ENCODE data around the gene MAPK12. TPM values are rescaled to one million over a fixed set of nuclear protein-coding genes. Genes with fewer than 3 reads are reported as not detected.

The MAPK12 gene
- polyA plus RNA-seq, 1 donor from 2014 or later: 36.7 TPM

- Histone ChIP-seq H3K27ac (ENCODE audit: low read length) (no peak overlapping the region), H3F3A (ENCODE audit: insufficient read depth, low read length, poor library complexity, severe bottlenecking) (no peaks in the 10 kb centered on the region), H3K27me3 (ENCODE audit: insufficient read depth, low read depth, low read length) (no peaks in the 10 kb centered on the region), H3K9ac (ENCODE audit: low read length) (no peak overlapping the region), H4K20me1 (ENCODE audit: insufficient read depth) (peaks cover 3% of the 10 kb centered on the region), H3K9me3 (ENCODE audit: low read length) (no peaks in the 10 kb centered on the region), H3K9me2 (ENCODE audit: insufficient read depth, low read length) (no peaks in the 10 kb centered on the region), H3K4me2 (ENCODE audit: low read length) (no peak overlapping the region), H3K4me3 (ENCODE audit: low read length) (no peak overlapping the region), H2AFZ (ENCODE audit: low read depth, low read length) (no peak overlapping the region), H3K79me2 (replicated peaks; ENCODE audit: insufficient read depth, low read length) (peaks cover 20% of the 10 kb centered on the region), H3K36me3 (ENCODE audit: insufficient read depth, low read length) (peaks cover 11% of the 10 kb centered on the region)
- TF ChIP-seq, protein P1, sequence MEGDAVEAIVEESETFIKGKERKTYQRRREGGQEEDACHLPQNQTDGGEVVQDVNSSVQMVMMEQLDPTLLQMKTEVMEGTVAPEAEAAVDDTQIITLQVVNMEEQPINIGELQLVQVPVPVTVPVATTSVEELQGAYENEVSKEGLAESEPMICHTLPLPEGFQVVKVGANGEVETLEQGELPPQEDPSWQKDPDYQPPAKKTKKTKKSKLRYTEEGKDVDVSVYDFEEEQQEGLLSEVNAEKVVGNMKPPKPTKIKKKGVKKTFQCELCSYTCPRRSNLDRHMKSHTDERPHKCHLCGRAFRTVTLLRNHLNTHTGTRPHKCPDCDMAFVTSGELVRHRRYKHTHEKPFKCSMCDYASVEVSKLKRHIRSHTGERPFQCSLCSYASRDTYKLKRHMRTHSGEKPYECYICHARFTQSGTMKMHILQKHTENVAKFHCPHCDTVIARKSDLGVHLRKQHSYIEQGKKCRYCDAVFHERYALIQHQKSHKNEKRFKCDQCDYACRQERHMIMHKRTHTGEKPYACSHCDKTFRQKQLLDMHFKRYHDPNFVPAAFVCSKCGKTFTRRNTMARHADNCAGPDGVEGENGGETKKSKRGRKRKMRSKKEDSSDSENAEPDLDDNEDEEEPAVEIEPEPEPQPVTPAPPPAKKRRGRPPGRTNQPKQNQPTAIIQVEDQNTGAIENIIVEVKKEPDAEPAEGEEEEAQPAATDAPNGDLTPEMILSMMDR (IDR thresholded peaks at IDR 0.05; ENCODE audit: poor library complexity, severe bottlenecking): no peak
- TF ChIP-seq TAF1 (IDR thresholded peaks at IDR 0.05; ENCODE audit: low read depth) (no peak), MXI1 (conservative IDR thresholded peaks at IDR 0.05; ENCODE audit: poor library complexity, severe bottlenecking) (no peak), EP300 (conservative IDR thresholded peaks at IDR 0.05; ENCODE audit: poor library complexity, severe bottlenecking) (no peak), POLR2AphosphoS5 (IDR thresholded peaks at IDR 0.05) (no peak), EZH2 (IDR thresholded peaks at IDR 0.05; ENCODE audit: borderline replicate concordance, insufficient read depth, low read length, poor library complexity, severe bottlenecking) (no peak), REST (IDR thresholded peaks at IDR 0.05; ENCODE audit: borderline replicate concordance) (no peak), RAD21 (conservative IDR thresholded peaks at IDR 0.05) (no peak), SMC3 (conservative IDR thresholded peaks at IDR 0.05; ENCODE audit: poor library complexity) (no peak)
Measured at GRCh38 chr22:50204571-50204970, 56.9 kb downstream of the MAPK12 start.

- Histone ChIP-seq H4K20me1 (ENCODE audit: insufficient read depth) (peaks cover 3% of the 10 kb centered on the region), H2AFZ (ENCODE audit: low read depth, low read length) (no peak overlapping the region), H3K36me3 (ENCODE audit: insufficient read depth, low read length) (peaks cover 11% of the 10 kb centered on the region), H3K4me2 (ENCODE audit: low read length) (no peak overlapping the region), H3K9me3 (ENCODE audit: low read length) (no peaks in the 10 kb centered on the region), H3K9ac (ENCODE audit: low read length) (no peak overlapping the region), H3K4me3 (ENCODE audit: low read length) (no peak overlapping the region), H3K9me2 (ENCODE audit: insufficient read depth, low read length) (no peaks in the 10 kb centered on the region), H3F3A (ENCODE audit: insufficient read depth, low read length, poor library complexity, severe bottlenecking) (no peaks in the 10 kb centered on the region), H3K27me3 (ENCODE audit: insufficient read depth, low read depth, low read length) (no peaks in the 10 kb centered on the region), H3K27ac (ENCODE audit: low read length) (no peak overlapping the region), H3K79me2 (replicated peaks; ENCODE audit: insufficient read depth, low read length) (peaks cover 20% of the 10 kb centered on the region)
- TF ChIP-seq EZH2 (IDR thresholded peaks at IDR 0.05; ENCODE audit: borderline replicate concordance, insufficient read depth, low read length, poor library complexity, severe bottlenecking): no peak
- no peak for TF ChIP-seq POLR2AphosphoS5 (IDR thresholded peaks at IDR 0.05)
- TF ChIP-seq REST (IDR thresholded peaks at IDR 0.05; ENCODE audit: borderline replicate concordance): no peak
- TF ChIP-seq EP300 (conservative IDR thresholded peaks at IDR 0.05; ENCODE audit: poor library complexity, severe bottlenecking): no peak
- TF ChIP-seq TAF1 (IDR thresholded peaks at IDR 0.05; ENCODE audit: low read depth): no peak
- no peak for TF ChIP-seq RAD21 (conservative IDR thresholded peaks at IDR 0.05)
- TF ChIP-seq, protein P1 (IDR thresholded peaks at IDR 0.05; ENCODE audit: poor library complexity, severe bottlenecking): no peak
- TF ChIP-seq SMC3 (conservative IDR thresholded peaks at IDR 0.05; ENCODE audit: poor library complexity): no peak
- TF ChIP-seq MXI1 (conservative IDR thresholded peaks at IDR 0.05; ENCODE audit: poor library complexity, severe bottlenecking): no peak
Measured at GRCh38 chr22:50203288-50203687, 58.2 kb downstream of the MAPK12 start.
